ENCODE measurements around the gene RHEB. TPM values are rescaled to one million over a fixed set of nuclear protein-coding genes. Genes with fewer than 3 reads are reported as not detected.

Gene RHEB
- total RNA-seq, 1 experiment from 2014 or later, result 123 TPM

DNA sequence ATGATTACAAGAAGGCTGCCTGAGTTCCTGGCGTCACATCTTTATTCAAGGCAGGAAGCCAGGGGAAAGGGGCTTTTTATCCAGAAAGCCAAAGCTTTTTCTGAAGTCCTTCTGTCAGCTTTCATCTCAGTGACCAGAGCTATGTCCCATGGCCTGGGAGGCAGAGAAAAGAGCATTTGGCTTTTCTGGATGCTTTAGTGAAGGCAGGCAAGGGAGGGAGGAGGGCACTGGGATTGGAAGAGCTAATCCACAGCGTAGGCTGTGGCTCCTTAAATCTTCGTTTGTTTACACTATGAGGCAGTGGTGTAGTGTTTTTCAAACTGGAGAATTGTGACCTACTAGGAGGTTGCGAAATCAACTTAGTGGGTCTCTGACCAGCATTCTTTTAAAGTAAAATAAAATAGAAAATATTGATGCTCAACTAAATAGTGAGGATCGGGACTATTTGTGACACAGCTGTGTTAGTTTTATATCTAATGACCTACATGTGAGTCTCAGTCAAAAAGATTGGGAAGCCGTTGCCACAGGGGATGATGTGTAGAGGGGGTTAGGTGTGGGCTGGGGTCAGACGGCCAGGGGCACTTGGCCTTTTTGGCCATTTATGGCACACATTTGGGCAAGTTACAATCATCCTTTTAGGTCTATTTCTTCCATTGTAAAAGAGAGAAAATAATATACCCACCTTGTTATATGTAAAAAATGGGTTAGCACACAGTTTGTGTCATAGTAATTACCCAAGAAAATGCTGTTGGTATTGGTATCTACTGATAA, 93.8 kb downstream of the RHEB start:
- TF ChIP-seq CTCF (IDR thresholded peaks at IDR 0.05; ENCODE audit: unreplicated experiment), result no peak
- Mint-ChIP-seq H3K27me3 (ENCODE audit: unreplicated experiment) (peaks cover 16% of the 10 kb centered on the region), H3K27ac (ENCODE audit: unreplicated experiment) (no peak overlapping the region), H3K9me3 (ENCODE audit: low read depth, unreplicated experiment) (peaks cover 9% of the 10 kb centered on the region), H3K4me1 (ENCODE audit: low read depth, unreplicated experiment) (peaks cover 17% of the 10 kb centered on the region), H3K36me3 (ENCODE audit: insufficient read depth, unreplicated experiment) (peaks cover 7% of the 10 kb centered on the region), H3K4me3 (ENCODE audit: low read depth, unreplicated experiment) (no peak overlapping the region)
- BruUV-seq (replicated peaks), result no TSS peak
- no peak for DNase-seq
- CTCF ChIA-PET, result interaction anchor here (1.1 kb wide), 1 partner anchor 34 kb away, joined by 3 read pairs; no protein-coding TSS in a partner anchor
- intact Hi-C loops (cut with micrococcal nuclease; ENCODE audit: unreplicated experiment), result no loop called here

- BruUV-seq (replicated peaks), result no TSS peak
- H3K27me3 Mint-ChIP-seq (ENCODE audit: unreplicated experiment), result peaks cover 26% of the 10 kb centered on the region
- H3K27ac Mint-ChIP-seq (ENCODE audit: unreplicated experiment), result no peak overlapping the region
- no peak overlapping the region for H3K4me3 Mint-ChIP-seq (ENCODE audit: low read depth, unreplicated experiment)
- H3K36me3 Mint-ChIP-seq (ENCODE audit: insufficient read depth, unreplicated experiment), result peaks cover 7% of the 10 kb centered on the region
- peaks cover 17% of the 10 kb centered on the region for H3K4me1 Mint-ChIP-seq (ENCODE audit: low read depth, unreplicated experiment)
- CTCF ChIA-PET, result no interaction called here
- DNase-seq, result no peak
- H3K9me3 Mint-ChIP-seq (ENCODE audit: low read depth, unreplicated experiment), result peaks cover 9% of the 10 kb centered on the region
- intact Hi-C loops (cut with micrococcal nuclease; ENCODE audit: unreplicated experiment), result no loop called here
- no peak for TF ChIP-seq CTCF (IDR thresholded peaks at IDR 0.05; ENCODE audit: unreplicated experiment)
Measured at GRCh38 chr7:151424799-151425198, 94.9 kb downstream of the RHEB start.

DNA sequence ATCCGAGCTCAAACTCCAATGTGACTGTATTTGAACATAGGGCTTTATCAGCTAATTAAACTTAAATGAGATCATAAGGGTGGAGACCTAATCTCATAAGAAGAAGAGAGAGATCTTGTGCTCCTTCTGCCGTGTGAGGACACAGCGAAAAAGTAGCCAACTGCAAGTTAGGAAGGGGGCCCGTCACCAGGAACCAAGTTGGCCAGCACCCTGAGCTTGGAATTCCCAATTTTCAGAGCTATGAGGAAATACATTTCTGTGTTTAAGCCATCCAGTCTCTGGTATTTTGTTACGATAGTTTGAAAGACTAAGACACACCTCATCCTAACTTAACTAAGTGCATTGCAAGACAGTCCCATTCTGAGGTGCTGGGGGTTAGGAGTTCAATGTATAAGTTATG, 95.8 kb downstream of the RHEB start:
- CTCF ChIA-PET, result no interaction called here
- no peak overlapping the region for H3K27ac Mint-ChIP-seq (ENCODE audit: unreplicated experiment)
- peaks cover 9% of the 10 kb centered on the region for H3K9me3 Mint-ChIP-seq (ENCODE audit: low read depth, unreplicated experiment)
- no peak overlapping the region for H3K4me3 Mint-ChIP-seq (ENCODE audit: low read depth, unreplicated experiment)
- peaks cover 26% of the 10 kb centered on the region for H3K27me3 Mint-ChIP-seq (ENCODE audit: unreplicated experiment)
- intact Hi-C loops (cut with micrococcal nuclease; ENCODE audit: unreplicated experiment), result no loop called here
- peaks cover 17% of the 10 kb centered on the region for H3K4me1 Mint-ChIP-seq (ENCODE audit: low read depth, unreplicated experiment)
- no TSS peak for BruUV-seq (replicated peaks)
- TF ChIP-seq CTCF (IDR thresholded peaks at IDR 0.05; ENCODE audit: unreplicated experiment), result no peak
- DNase-seq, result no peak
- peaks cover 7% of the 10 kb centered on the region for H3K36me3 Mint-ChIP-seq (ENCODE audit: insufficient read depth, unreplicated experiment)

GRCh38 chr7:151423226-151423625, 96.5 kb downstream of the RHEB start:
- no peak for DNase-seq
- Mint-ChIP-seq H3K36me3 (ENCODE audit: insufficient read depth, unreplicated experiment) (peaks cover 7% of the 10 kb centered on the region), H3K9me3 (ENCODE audit: low read depth, unreplicated experiment) (peaks cover 9% of the 10 kb centered on the region), H3K27ac (ENCODE audit: unreplicated experiment) (no peak overlapping the region), H3K27me3 (ENCODE audit: unreplicated experiment) (peaks cover 26% of the 10 kb centered on the region), H3K4me3 (ENCODE audit: low read depth, unreplicated experiment) (no peak overlapping the region), H3K4me1 (ENCODE audit: low read depth, unreplicated experiment) (peaks cover 13% of the 10 kb centered on the region)
- no TSS peak for BruUV-seq (replicated peaks)
- no peak for TF ChIP-seq CTCF (IDR thresholded peaks at IDR 0.05; ENCODE audit: unreplicated experiment)
- CTCF ChIA-PET, result no interaction called here
- intact Hi-C loops (cut with micrococcal nuclease; ENCODE audit: unreplicated experiment), result no loop called here
